H1 (cell line): ENCODE data around the gene MYLK4. TPM values are rescaled to one million over a fixed set of nuclear protein-coding genes. Genes with fewer than 3 reads are reported as not detected.

ENCODE experiments used
- CTCF ChIA-PET: fragments of 300-600 bp; sonication (Branson Sonifier 250); formaldehyde crosslinking; loops from one replicate; lab custom pipeline; 2021; ENCODE audit not compliant: partially characterized antibody; lab: Charles Lee
- POLR2A ChIA-PET: fragments of 300-600 bp; sonication (Branson Sonifier 250); formaldehyde crosslinking; loops from one replicate; lab custom pipeline; 2021; ENCODE audit warnings: inconsistent platforms; ENCODE audit not compliant: partially characterized antibody; lab: Charles Lee
- DNase-seq, 2 experiments: peaks; one replicate each; pipeline versions ENCODE4 v3.0.0 to v3.0.0-alpha.2; 2010 to 2022; ENCODE audit warnings: low spot score in 2 of 2, low read depth in 1 of 2, mixed read lengths in 1 of 2
- FAIRE-seq: peaks from 2 replicates; lab custom pipeline; 2011; peaks lifted over from hg19 to GRCh38; lab: Jason Lieb, UNC
- H2AFZ ChIP-seq: 2 replicates; pipeline ENCODE4 v1.8.1; 2012; ENCODE audit warnings: low read length, inconsistent platforms
- H2AK5ac ChIP-seq: 2 replicates; pipeline ENCODE4 v1.6.1; 2013; ENCODE audit warnings: low read depth, low read length
- H2BK120ac ChIP-seq: replicated peaks from 2 replicates; pipeline ENCODE3; 2013; ENCODE audit warnings: low read depth, low read length, inconsistent platforms
- H2BK12ac ChIP-seq: 2 replicates; pipeline ENCODE4 v1.6.1; 2013; ENCODE audit warnings: low read depth, low read length
- H2BK15ac ChIP-seq: 2 replicates; pipeline ENCODE4 v1.6.1; 2013; ENCODE audit warnings: low read length
- H2BK20ac ChIP-seq: 2 replicates; pipeline ENCODE4 v1.6.1; 2013; ENCODE audit warnings: low read length
- H2BK5ac ChIP-seq: 2 replicates; pipeline ENCODE4 v1.6.1; 2013; ENCODE audit warnings: low read depth, low read length
- H3K14ac ChIP-seq: 2 replicates; pipeline ENCODE4 v1.6.1; 2013; ENCODE audit warnings: inconsistent platforms; ENCODE audit not compliant: insufficient read length
- H3K18ac ChIP-seq: 2 replicates; pipeline ENCODE4 v1.6.1; 2013; ENCODE audit warnings: low read length; ENCODE audit errors: extremely low read depth
- H3K23ac ChIP-seq: 2 replicates; pipeline ENCODE4 v1.6.1; 2013; ENCODE audit warnings: inconsistent platforms; ENCODE audit not compliant: insufficient read length
- H3K23me2 ChIP-seq: 2 replicates; pipeline ENCODE4 v1.6.1; 2013; ENCODE audit warnings: low read depth, low read length
- H3K27ac ChIP-seq: 2 replicates; pipeline ENCODE4 v1.6.1; 2011; ENCODE audit warnings: low read depth, low read length, inconsistent platforms
- H3K27me3 ChIP-seq, 4 experiments: replicated peaks in 1 of 4; 1 replicate in 1 of 4; 2 replicates in 3 of 4; pipeline versions ENCODE4 v1.6.1 to v1.8.1; 2011 to 2013; ENCODE audit warnings: low read length in 3 of 4, mild to moderate bottlenecking in 3 of 4, inconsistent platforms in 2 of 4, mixed read lengths in 2 of 4, moderate library complexity in 1 of 4; ENCODE audit not compliant: control insufficient read depth in 3 of 4, insufficient read depth in 3 of 4; ENCODE audit errors: extremely low read depth in 1 of 4
- H3K36me3 ChIP-seq, 4 experiments: 2 replicates each; pipeline versions ENCODE4 v1.6.1 to v1.8.1; 2011 to 2013; ENCODE audit warnings: mild to moderate bottlenecking in 4 of 4, low read length in 3 of 4, moderate library complexity in 2 of 4, control low read depth in 1 of 4, inconsistent platforms in 1 of 4; ENCODE audit not compliant: insufficient read depth in 4 of 4, control insufficient read depth in 2 of 4
- H3K4ac ChIP-seq: replicated peaks from 2 replicates; pipeline ENCODE3; 2013; ENCODE audit warnings: low read length, low read depth, mixed read lengths, inconsistent platforms; ENCODE audit not compliant: insufficient read length
- H3K4me1 ChIP-seq, 4 experiments: replicated peaks in 1 of 4; 1 replicate in 1 of 4; 2 replicates in 3 of 4; pipeline versions ENCODE4 v1.6.1 to v1.8.1; 2011 to 2013; ENCODE audit warnings: low read length in 3 of 4, inconsistent platforms in 2 of 4, mixed read lengths in 1 of 4; ENCODE audit not compliant: insufficient read depth in 4 of 4, control insufficient read depth in 3 of 4
- H3K4me2 ChIP-seq, 2 experiments: 2 replicates each; pipeline versions ENCODE4 v1.6.1 to v1.8.1; 2011 to 2013; ENCODE audit warnings: low read depth in 2 of 2, low read length in 2 of 2, control low read depth in 1 of 2, inconsistent platforms in 1 of 2, mild to moderate bottlenecking in 1 of 2; ENCODE audit not compliant: insufficient read depth in 1 of 2
- H3K4me3 ChIP-seq, 4 experiments: fragments of 200-600, 300-600 bp in 1 of 4; sonication (generic), shearing (Covaris generic), sonication (Bioruptor Twin) in 1 of 4; 2 replicates each; pipeline versions ENCODE4 v1.5.1 to v1.8.1; 2011 to 2016; ENCODE audit warnings: low read length in 4 of 4, low read depth in 3 of 4, control low read depth in 2 of 4, inconsistent platforms in 2 of 4, mild to moderate bottlenecking in 2 of 4, mixed read lengths in 1 of 4, moderate library complexity in 1 of 4; ENCODE audit not compliant: insufficient read depth in 2 of 4; ENCODE audit errors: extremely low read depth in 1 of 4
- H3K56ac ChIP-seq: replicated peaks from 2 replicates; pipeline ENCODE3; 2013; ENCODE audit warnings: low read depth, mild to moderate bottlenecking, mixed read lengths, low read length, inconsistent platforms; ENCODE audit not compliant: insufficient read length
- H3K79me1 ChIP-seq: 2 replicates; pipeline ENCODE4 v1.6.1; 2013; ENCODE audit warnings: low read depth, low read length, control low read depth
- H3K79me2 ChIP-seq, 2 experiments: 2 replicates each; pipeline versions ENCODE4 v1.6.1 to v1.8.1; 2012 to 2013; ENCODE audit warnings: low read length in 2 of 2, mild to moderate bottlenecking in 2 of 2, inconsistent platforms in 1 of 2; ENCODE audit not compliant: insufficient read depth in 2 of 2, control insufficient read depth in 1 of 2
- H3K9ac ChIP-seq, 4 experiments: replicated peaks in 1 of 4; 1 replicate in 1 of 4; 2 replicates in 3 of 4; pipeline versions ENCODE4 v1.6.1 to v1.8.1; 2011 to 2013; ENCODE audit warnings: low read depth in 3 of 4, low read length in 3 of 4, control low read depth in 2 of 4, mild to moderate bottlenecking in 2 of 4, moderate library complexity in 2 of 4, inconsistent platforms in 1 of 4; ENCODE audit errors: extremely low read depth in 1 of 4
- H3K9me3 ChIP-seq, 2 experiments: 2 replicates each; pipeline versions ENCODE4 v1.6.1 to v1.8.1; 2012 to 2013; ENCODE audit warnings: mild to moderate bottlenecking in 2 of 2, moderate library complexity in 2 of 2, control low read depth in 1 of 2, inconsistent platforms in 1 of 2, low read depth in 1 of 2, low read length in 1 of 2, mixed read lengths in 1 of 2; ENCODE audit not compliant: insufficient read depth in 2 of 2
- H4K20me1 ChIP-seq, 2 experiments: replicated peaks in 1 of 2; 2 replicates each; pipeline versions ENCODE3 to v1.8.1; 2011 to 2013; ENCODE audit warnings: inconsistent platforms in 2 of 2, low read length in 2 of 2, mild to moderate bottlenecking in 1 of 2; ENCODE audit not compliant: insufficient read depth in 2 of 2, control insufficient read depth in 1 of 2
- H4K5ac ChIP-seq: 2 replicates; pipeline ENCODE4 v1.6.1; 2013; ENCODE audit warnings: low read length, low read depth, mixed read lengths, inconsistent platforms; ENCODE audit not compliant: insufficient read length
- H4K8ac ChIP-seq: 2 replicates; pipeline ENCODE4 v1.8.0; 2013; ENCODE audit warnings: mild to moderate bottlenecking, moderate library complexity, low read length, inconsistent platforms; ENCODE audit not compliant: insufficient read depth; ENCODE audit errors: extremely low read depth
- H4K91ac ChIP-seq: replicated peaks from 2 replicates; pipeline ENCODE3; 2013; ENCODE audit warnings: low read length, mixed read lengths, inconsistent platforms; ENCODE audit not compliant: insufficient read length
- BCL11A ChIP-seq, 2 experiments: IDR thresholded peaks; one replicate each; pipeline ENCODE4 v1.6.1; 2011; ENCODE audit warnings: low read depth in 2 of 2, low read length in 2 of 2, mild to moderate bottlenecking in 2 of 2
- CBX8 ChIP-seq: fragments of 300-800, 300-1000 bp; sonication (generic); IDR thresholded peaks from 2 replicates; pipeline ENCODE4 v1.7.1; 2016; ENCODE audit warnings: low read depth, low read length, borderline replicate concordance
- CHD1 ChIP-seq: IDR thresholded peaks from 2 replicates; pipeline ENCODE4 v1.6.1; 2012; ENCODE audit warnings: low read depth, low read length, improper control_type of control experiment
- CTCF ChIP-seq, 3 experiments: IDR thresholded peaks; 1 replicate in 2 of 3; 2 replicates in 1 of 3; pipeline versions ENCODE4 v1.5.1 to v1.6.1; 2011; ENCODE audit warnings: low read length in 3 of 3, mild to moderate bottlenecking in 3 of 3, inconsistent platforms in 2 of 3, low read depth in 1 of 3, moderate library complexity in 1 of 3; ENCODE audit not compliant: insufficient read depth in 1 of 3; ENCODE audit errors: control extremely low read depth in 1 of 3
- EP300 ChIP-seq, 2 experiments: IDR thresholded peaks; 1 replicate in 1 of 2; 2 replicates in 1 of 2; pipeline ENCODE4 v1.6.1; 2011 to 2012; ENCODE audit warnings: low read depth in 2 of 2, low read length in 2 of 2, mild to moderate bottlenecking in 2 of 2, borderline replicate concordance in 1 of 2, inconsistent platforms in 1 of 2, moderate library complexity in 1 of 2
- GTF2F1 ChIP-seq: IDR thresholded peaks from 2 replicates; pipeline ENCODE4 v1.6.1; 2012; ENCODE audit warnings: low read depth, low read length, improper control_type of control experiment, borderline replicate concordance
- HDAC6 ChIP-seq: IDR thresholded peaks from one replicate; pipeline ENCODE4 v1.7.1; 2012; ENCODE audit warnings: low read depth, mild to moderate bottlenecking, inconsistent platforms, low read length, moderate library complexity
- JUN ChIP-seq: IDR thresholded peaks from 2 replicates; pipeline ENCODE4 v1.6.1; 2011; ENCODE audit warnings: low read depth, mild to moderate bottlenecking, improper control_type of control experiment, low read length
- NRF1 ChIP-seq: IDR thresholded peaks from 2 replicates; pipeline ENCODE4 v1.6.1; 2011; ENCODE audit warnings: mild to moderate bottlenecking, low read depth, low read length, improper control_type of control experiment
- SIRT6 ChIP-seq: IDR thresholded peaks from one replicate; pipeline ENCODE4 v1.7.1; 2012; ENCODE audit warnings: low read length, inconsistent platforms
- SUZ12 ChIP-seq: fragments of 200-600 bp; sonication (generic); IDR thresholded peaks from 2 replicates; pipeline ENCODE4 v1.6.1; 2012; ENCODE audit warnings: mild to moderate bottlenecking, inconsistent platforms, low read length, moderate library complexity, mixed read lengths
- TEAD4 ChIP-seq: IDR thresholded peaks from 2 replicates; pipeline ENCODE4 v1.6.1; 2012; ENCODE audit warnings: low read depth, low read length, inconsistent platforms, mixed read lengths
- WGBS, 2 experiments: shearing (Covaris generic) in 1 of 2; methylation state at CpG; one replicate each; pipeline versions ENCODE4 v1.1.6 to v1.1.7; 2013 to 2015; ENCODE audit warnings: low lambda C conversion rate in 2 of 2, mixed read lengths in 2 of 2, inconsistent platforms in 1 of 2, low coverage in 1 of 2, missing lambda C conversion rate in 1 of 2; ENCODE audit not compliant: insufficient replicate concordance in 2 of 2, insufficient coverage in 1 of 2, insufficient read length in 1 of 2; ENCODE audit errors: extremely low coverage in 1 of 2, missing lambda C conversion rate in 1 of 2; 5-methylcytosine and 5-hydroxymethylcytosine counted together
- polyA plus RNA-seq, 7 experiments: library from polyadenylated mRNA; depleted of rRNA in 3 of 7; stranded (reverse) in 5 of 7; unstranded in 2 of 7; fragments of >200 nt in 5 of 7; fragments of 200-250 nt in 2 of 7; gene quantifications; 1 replicate in 5 of 7; 2 replicates in 1 of 7; 4 replicates in 1 of 7; pipeline versions ENCODE4 v1.2.1 to v1.2.3, GENCODE V29; 2011 to 2013; ENCODE audit warnings: missing spikeins in 2 of 7, mixed read lengths in 2 of 7
- total RNA-seq: library from RNA; stranded (reverse); fragmentation: NEBNext Ultra II Directional; extraction: Animal tissue kit (Norgen Biotek cat#: 25700); gene quantifications from 2 replicates; pipeline ENCODE4 v1.2.1, GENCODE V29; 2021

Gene MYLK4
- total and polyA plus RNA-seq, 2 of the 8 experiments (the other 6 are each of a cell fraction or from before 2014, with no cell fraction given), result 0.11 to 0.17 TPM

GRCh38 chr6:2706558-2706957, 44.2 kb downstream of the MYLK4 start:
- Histone ChIP-seq H2BK12ac (no peak overlapping the region), H3K4me2 (no peak overlapping the region), H2BK5ac (no peak overlapping the region), H3K27ac (no peak overlapping the region), H3K9me3 (peaks cover 12 to 24% of the 10 kb centered on the region in 2 experiments), H2BK15ac (no peak overlapping the region), H3K79me2 (no peaks in the 10 kb centered on the region), H3K18ac (no peak overlapping the region), H3K23ac (no peak overlapping the region), H3K9ac (no peak overlapping the region; a peak in 1 of 7 replicates), H3K23me2 (no peaks in the 10 kb centered on the region), H4K5ac (no peak overlapping the region), H2AK5ac (no peak overlapping the region), H3K4me3 (no peak overlapping the region), H4K91ac (no peak overlapping the region), H2AFZ (0 out of 2 replicates have a peak overlapping the region, but pooled peaks have one; percentile 74), H3K56ac (no peak overlapping the region), H3K36me3 (no peaks in the 10 kb centered on the region), H3K79me1 (no peaks in the 10 kb centered on the region), H2BK20ac (no peak overlapping the region), H3K4me1 (peaks cover 0 to 3% (median 0%) of the 10 kb centered on the region in 4 experiments; a peak in 1 of 7 replicates), H3K14ac (no peak overlapping the region), H4K8ac (no peak overlapping the region), H4K20me1 (no peaks in the 10 kb centered on the region), H3K4ac (no peak overlapping the region), H3K27me3 (no peaks in the 10 kb centered on the region), H2BK120ac (no peak overlapping the region)
- DNase-seq (no peak), FAIRE-seq (no peak)
- ChIA-PET CTCF (no interaction called here), POLR2A (no interaction called here)
- WGBS, 2 experiments, result 81% methylated on average over 7 of the region's 7 CpGs; no CpG with 5 or more reads in 1 of the 2 experiments
- TF ChIP-seq JUN (no peak), TEAD4 (no peak), CTCF (IDR thresholded peaks at IDR 0.05; ENCODE audit: control extremely low read depth in 1 of 3, insufficient read depth in 1 of 3, low read depth in 1 of 3, low read length in 3 of 3) (no peak), CBX8 (no peak), HDAC6 (no peak), GTF2F1 (no peak), BCL11A (IDR thresholded peaks at IDR 0.05; ENCODE audit: low read depth in 2 of 2, low read length in 2 of 2) (no peak), SIRT6 (no peak), CHD1 (no peak), SUZ12 (no peak), NRF1 (no peak), EP300 (IDR thresholded peaks at IDR 0.05; ENCODE audit: borderline replicate concordance in 1 of 2, low read depth in 2 of 2, low read length in 2 of 2) (no peak)
